CD8-positive, alpha-beta memory T cell (primary cell): ENCODE data around the gene SLC16A13. TPM values are rescaled to one million over a fixed set of nuclear protein-coding genes. Genes with fewer than 3 reads are reported as not detected.
A peak's percentile ranks its signal among the peaks of the same experiment; 100 is the strongest.

ENCODE experiments used
- CTCF ChIA-PET: fragments of 350-600 bp; sonication (Branson Sonifier 250); formaldehyde crosslinking; loops from one replicate; lab custom pipeline; 2021; ENCODE audit warnings: antibody characterized with exemption; lab: Charles Lee
- POLR2A ChIA-PET: fragments of 350-600 bp; sonication (Branson Sonifier 250); formaldehyde crosslinking; loops from one replicate; lab custom pipeline; 2021; ENCODE audit warnings: antibody characterized with exemption; lab: Charles Lee
- DNase-seq, 5 donors: peaks; one replicate each; pipeline versions ENCODE4 v3.0.0 to v3.0.0-alpha.2; 2020 to 2022; ENCODE audit warnings: mixed read lengths in 1 of 5
- H3K27ac ChIP-seq: one replicate; pipeline ENCODE4 v1.7.0; 2013; ENCODE audit warnings: low read depth, mild to moderate bottlenecking, low read length, moderate library complexity
- H3K27me3 ChIP-seq: 2 replicates; pipeline ENCODE4 v1.7.0; 2013; ENCODE audit warnings: low read length, mild to moderate bottlenecking; ENCODE audit not compliant: insufficient read depth, poor library complexity, severe bottlenecking
- H3K36me3 ChIP-seq: 2 replicates; pipeline ENCODE4 v1.7.0; 2013; ENCODE audit warnings: mild to moderate bottlenecking, low read length, moderate library complexity; ENCODE audit not compliant: insufficient read depth
- H3K4me1 ChIP-seq: 2 replicates; pipeline ENCODE4 v1.7.0; 2013; ENCODE audit warnings: mild to moderate bottlenecking, low read length, moderate library complexity; ENCODE audit not compliant: insufficient read depth
- H3K4me3 ChIP-seq: 2 replicates; pipeline ENCODE4 v1.7.0; 2013; ENCODE audit warnings: mild to moderate bottlenecking, low read length
- H3K9me3 ChIP-seq: 2 replicates; pipeline ENCODE4 v1.7.0; 2013; ENCODE audit warnings: mild to moderate bottlenecking, low read length
- H3K27ac Mint-ChIP-seq, 8 donors: one replicate each; pipeline ENCODE4 v1.8.0; 2020 to 2021; ENCODE audit warnings: mixed read lengths in 8 of 8, mild to moderate bottlenecking in 6 of 8, inconsistent platforms in 3 of 8, moderate library complexity in 3 of 8
- H3K27me3 Mint-ChIP-seq, 2 donors: one replicate each; pipeline ENCODE4 v1.8.0; 2020 to 2021; ENCODE audit warnings: mixed read lengths in 2 of 2, mild to moderate bottlenecking in 1 of 2, moderate library complexity in 1 of 2
- H3K36me3 Mint-ChIP-seq, 3 donors: one replicate each; pipeline ENCODE4 v1.8.0; 2020 to 2021; ENCODE audit warnings: mixed read lengths in 3 of 3, inconsistent platforms in 1 of 3, mild to moderate bottlenecking in 1 of 3
- H3K4me1 Mint-ChIP-seq, 3 donors: one replicate each; pipeline ENCODE4 v1.8.0; 2020 to 2021; ENCODE audit warnings: mixed read lengths in 3 of 3, inconsistent platforms in 1 of 3, mild to moderate bottlenecking in 1 of 3
- H3K4me3 Mint-ChIP-seq, 7 donors: one replicate each; pipeline ENCODE4 v1.8.0; 2020 to 2021; ENCODE audit warnings: mixed read lengths in 7 of 7, mild to moderate bottlenecking in 6 of 7, moderate library complexity in 4 of 7, inconsistent platforms in 2 of 7
- H3K9me3 Mint-ChIP-seq, 5 donors: one replicate each; pipeline ENCODE4 v1.8.0; 2020 to 2022; ENCODE audit warnings: mixed read lengths in 5 of 5, mild to moderate bottlenecking in 3 of 5, moderate library complexity in 2 of 5, inconsistent platforms in 1 of 5
- polyA plus RNA-seq: library from polyadenylated mRNA; unstranded; fragments of 300-500 nt; fragmentation: Illumina TruSeq; gene quantifications from one replicate; pipeline ENCODE4 v1.2.3, GENCODE V29; 2021
- total RNA-seq, 2 experiments: library from RNA; stranded (reverse); gene quantifications; one replicate each; pipeline ENCODE4 v1.2.3, GENCODE V29; 2021

Gene SLC16A13
- total and polyA plus RNA-seq, 3 experiments from 2014 or later = 1.4 to 8.1 (median 7.7) TPM

DNA sequence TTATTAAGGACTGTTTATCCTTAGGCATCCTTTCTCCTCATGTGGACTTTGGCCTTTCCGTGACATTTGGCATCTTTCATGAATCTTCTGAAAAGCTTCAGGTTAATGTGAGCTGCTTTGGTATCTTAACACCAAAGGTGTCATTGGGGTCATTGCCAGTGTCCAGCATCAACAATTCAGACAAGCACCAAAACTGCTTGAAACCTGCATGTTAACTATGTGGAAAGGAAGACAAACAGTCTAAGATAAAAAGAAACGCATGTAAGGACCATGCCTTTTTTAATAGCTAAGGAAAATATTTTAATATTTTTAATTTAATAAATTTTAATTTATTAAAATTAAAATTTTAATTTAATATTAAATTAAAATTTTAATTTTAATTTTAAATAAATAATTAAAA, 32.1 kb upstream of the SLC16A13 start:
- Mint-ChIP-seq H3K36me3 (peaks cover 4 to 70% (median 19%) of the 10 kb centered on the region in 3 donors), H3K4me1 (peaks cover 22 to 33% (median 30%) of the 10 kb centered on the region in 3 donors), H3K9me3 (no peaks in the 10 kb centered on the region), H3K27ac (peak overlapping the region in 1 of 8 donors; percentile 17), H3K4me3 (no peak overlapping the region), H3K27me3 (peaks cover 0 to 1% of the 10 kb centered on the region in 2 donors)
- Histone ChIP-seq H3K27ac (no peak overlapping the region), H3K36me3 (peaks cover 27% of the 10 kb centered on the region), H3K4me1 (no peaks in the 10 kb centered on the region), H3K9me3 (no peaks in the 10 kb centered on the region), H3K27me3 (no peaks in the 10 kb centered on the region), H3K4me3 (no peak overlapping the region)
- POLR2A ChIA-PET = no interaction called here
- CTCF ChIA-PET = interaction anchor here (0.8 to 5.1 kb wide), 18 partner anchors 7 to 531 kb away, joined by 3 to 98 read pairs (median 4); partner anchors contain the start of genes ALOX12, BCL6B, SLC16A13 and TEKT1
- DNase-seq = no peak

DNA sequence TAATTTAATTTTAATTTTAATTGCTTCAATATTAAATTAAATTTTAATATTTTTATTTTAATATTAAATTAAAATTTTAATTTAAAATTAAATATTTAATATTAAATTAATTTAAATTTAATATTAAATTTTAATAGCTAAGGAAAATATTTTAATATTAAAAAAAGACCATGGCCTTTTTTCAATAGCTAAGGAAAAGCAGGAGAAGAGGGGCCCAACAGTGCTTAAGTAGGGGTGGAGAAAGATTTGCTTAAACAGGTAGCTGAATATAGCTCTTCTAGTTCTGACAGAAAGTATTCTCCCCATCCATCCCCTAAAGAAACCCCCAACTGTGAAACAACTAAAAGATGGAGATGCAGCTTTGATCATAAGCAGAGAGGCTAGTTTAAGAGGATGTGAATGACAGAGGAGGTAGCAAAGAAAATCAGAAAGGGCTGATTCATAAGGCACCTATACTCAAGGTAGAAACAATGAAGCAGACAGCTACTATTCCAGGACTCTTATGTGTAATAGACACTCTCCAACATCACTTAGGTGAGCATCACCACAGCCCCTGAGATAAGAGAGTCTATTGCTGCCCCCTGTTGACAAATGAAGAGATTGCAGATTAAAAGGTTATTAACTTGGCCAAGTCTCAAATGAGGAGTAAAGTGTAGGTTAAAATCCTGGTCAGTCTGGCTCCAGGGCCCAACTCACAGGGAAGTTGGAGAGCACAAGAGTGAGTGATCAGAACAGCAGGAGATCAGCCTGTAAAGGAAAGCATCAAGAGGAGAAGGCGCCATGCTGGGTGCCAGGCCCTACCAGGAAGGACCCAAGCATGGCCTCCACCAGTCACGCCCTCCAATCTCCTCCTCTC, 31.2 kb upstream of the SLC16A13 start:
- H3K36me3 Mint-ChIP-seq = peaks cover 4 to 66% (median 16%) of the 10 kb centered on the region in 3 donors
- no peaks in the 10 kb centered on the region for H3K9me3 Mint-ChIP-seq
- peaks cover 25 to 39% (median 36%) of the 10 kb centered on the region in 3 donors for H3K4me1 Mint-ChIP-seq
- ChIA-PET CTCF (interaction anchor here (0.7 to 5.1 kb wide), 25 partner anchors 8 to 532 kb away, joined by 3 to 98 read pairs (median 4); partner anchors contain the start of genes ALOX12, BCL6B, SLC16A13 and TEKT1), POLR2A (interaction anchor here (0.5 to 1.0 kb wide), 2 partner anchors 90 to 606 kb away, joined by 3 read pairs; no protein-coding TSS in a partner anchor)
- H3K4me1 ChIP-seq = peaks cover 3% of the 10 kb centered on the region
- no peaks in the 10 kb centered on the region for H3K27me3 ChIP-seq
- DNase-seq = peak in 2 of 5 donors; percentile 69 to 76
- H3K36me3 ChIP-seq = peaks cover 24% of the 10 kb centered on the region
- H3K4me3 Mint-ChIP-seq = peak overlapping the region in 1 of 7 donors; percentile 18
- no peak overlapping the region for H3K4me3 ChIP-seq
- peak overlapping the region in 7 of 8 donors; percentile 7 to 88 (median 67) for H3K27ac Mint-ChIP-seq
- no peak overlapping the region for H3K27ac ChIP-seq
- peaks cover 0 to 1% of the 10 kb centered on the region in 2 donors for H3K27me3 Mint-ChIP-seq
- H3K9me3 ChIP-seq = no peaks in the 10 kb centered on the region

DNA sequence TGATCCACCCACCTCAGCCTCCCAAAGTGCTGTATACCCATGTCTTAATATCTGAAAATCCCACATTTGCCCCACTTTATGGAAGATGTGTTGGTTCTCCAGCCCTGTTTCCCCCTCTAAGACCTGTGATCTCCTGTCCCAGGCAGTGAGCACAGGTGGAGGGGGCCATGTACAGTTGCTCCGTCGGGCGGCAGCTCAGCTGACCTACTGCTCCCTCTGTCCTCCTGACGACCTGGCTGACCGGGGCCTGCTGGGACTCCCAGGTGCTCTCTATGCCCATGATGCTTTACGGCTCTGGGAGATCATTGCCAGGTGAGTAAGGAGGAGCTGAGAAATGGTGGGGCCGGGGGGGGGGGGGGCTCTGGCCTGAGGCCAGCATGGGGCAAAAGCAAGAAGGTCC, 30.1 kb upstream of the SLC16A13 start:
- POLR2A ChIA-PET = no interaction called here
- H3K4me3 ChIP-seq = no peak overlapping the region
- peaks cover 17% of the 10 kb centered on the region for H3K36me3 ChIP-seq
- Mint-ChIP-seq H3K27ac (no peak overlapping the region), H3K4me3 (no peak overlapping the region), H3K36me3 (peaks cover 4 to 62% (median 13%) of the 10 kb centered on the region in 3 donors), H3K4me1 (peaks cover 36 to 49% (median 47%) of the 10 kb centered on the region in 3 donors), H3K27me3 (peaks cover 0 to 1% of the 10 kb centered on the region in 2 donors), H3K9me3 (no peaks in the 10 kb centered on the region)
- no peaks in the 10 kb centered on the region for H3K27me3 ChIP-seq
- no peak overlapping the region for H3K27ac ChIP-seq
- CTCF ChIA-PET = interaction anchor here (0.7 to 5.1 kb wide), 4 partner anchors 16 to 648 kb away, joined by 3 to 98 read pairs (median 4); no protein-coding TSS in a partner anchor
- no peaks in the 10 kb centered on the region for H3K9me3 ChIP-seq
- no peak for DNase-seq
- peaks cover 13% of the 10 kb centered on the region for H3K4me1 ChIP-seq

DNA sequence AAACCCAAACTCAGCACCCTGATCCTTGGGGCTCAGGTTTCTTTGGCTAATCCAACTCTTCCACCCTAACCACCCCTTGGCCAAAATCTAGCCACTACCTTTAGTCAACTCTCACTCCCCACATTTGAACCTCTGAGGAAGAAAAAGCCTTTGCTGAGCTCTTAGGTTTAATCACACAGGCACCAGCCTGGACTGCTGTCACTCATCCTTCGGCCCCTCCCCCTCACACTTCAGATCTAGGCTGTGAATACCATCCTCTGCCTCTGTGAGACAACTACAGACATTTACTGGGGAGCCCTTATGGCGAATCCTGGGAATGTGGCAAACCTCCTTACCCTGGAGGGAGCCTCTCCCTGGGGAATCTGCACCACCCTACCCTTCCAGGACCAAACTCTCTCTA, 28.7 kb upstream of the SLC16A13 start:
- peaks cover 8% of the 10 kb centered on the region for H3K36me3 ChIP-seq
- Mint-ChIP-seq H3K27me3 (peaks cover 0 to under 1% of the 10 kb centered on the region in 2 donors), H3K27ac (peak overlapping the region; percentile 3 to 72 (median 30)), H3K4me1 (peaks cover 44 to 62% (median 60%) of the 10 kb centered on the region in 3 donors), H3K9me3 (no peaks in the 10 kb centered on the region), H3K4me3 (no peak overlapping the region), H3K36me3 (peaks cover 1 to 56% (median 4%) of the 10 kb centered on the region in 3 donors)
- CTCF ChIA-PET = interaction anchor here (1.4 kb wide), 1 partner anchor 164 kb away, joined by 5 read pairs; no protein-coding TSS in a partner anchor
- H3K4me1 ChIP-seq = peaks cover 27% of the 10 kb centered on the region
- H3K4me3 ChIP-seq = no peak overlapping the region
- POLR2A ChIA-PET = no interaction called here
- no peak for DNase-seq
- H3K27ac ChIP-seq = no peak overlapping the region
- no peaks in the 10 kb centered on the region for H3K27me3 ChIP-seq
- H3K9me3 ChIP-seq = no peaks in the 10 kb centered on the region

DNA sequence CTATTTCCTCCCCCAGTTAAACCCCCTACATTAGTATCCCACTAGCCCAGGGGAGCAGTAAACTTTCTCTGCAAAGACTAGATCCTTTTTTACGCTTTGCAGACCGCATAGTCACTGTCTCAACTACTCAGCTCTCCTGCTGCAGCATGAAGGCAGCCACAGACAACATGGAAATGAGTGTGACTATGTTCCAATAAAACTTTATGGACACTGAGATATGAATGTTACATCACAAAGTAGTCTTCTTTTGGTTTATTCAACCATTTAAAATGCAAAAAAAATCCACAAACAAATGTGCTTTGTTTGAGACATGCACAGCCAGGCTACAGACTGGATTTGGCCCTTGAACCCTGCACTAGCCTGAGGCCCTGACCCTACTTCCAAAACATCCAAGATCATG, 25.3 kb upstream of the SLC16A13 start:
- H3K4me3 Mint-ChIP-seq = peak overlapping the region; percentile 64 to 98 (median 82)
- H3K27me3 Mint-ChIP-seq = peaks cover 0 to 1% of the 10 kb centered on the region in 2 donors
- H3K27ac ChIP-seq = no peak overlapping the region
- H3K9me3 Mint-ChIP-seq = no peaks in the 10 kb centered on the region
- no peaks in the 10 kb centered on the region for H3K9me3 ChIP-seq
- H3K36me3 Mint-ChIP-seq = peaks cover 0 to 61% (median 3%) of the 10 kb centered on the region in 3 donors
- H3K27me3 ChIP-seq = no peaks in the 10 kb centered on the region
- no peaks in the 10 kb centered on the region for H3K36me3 ChIP-seq
- H3K27ac Mint-ChIP-seq = peak overlapping the region; percentile 11 to 100 (median 70)
- peaks cover 41% of the 10 kb centered on the region for H3K4me1 ChIP-seq
- ChIA-PET CTCF (interaction anchor here (0.6 to 2.0 kb wide), 3 partner anchors 11 to 796 kb away, joined by 3 to 11 read pairs (median 6); no protein-coding TSS in a partner anchor), POLR2A (no interaction called here)
- H3K4me1 Mint-ChIP-seq = peaks cover 60 to 70% (median 66%) of the 10 kb centered on the region in 3 donors
- no peak for DNase-seq
- no peak overlapping the region for H3K4me3 ChIP-seq

DNA sequence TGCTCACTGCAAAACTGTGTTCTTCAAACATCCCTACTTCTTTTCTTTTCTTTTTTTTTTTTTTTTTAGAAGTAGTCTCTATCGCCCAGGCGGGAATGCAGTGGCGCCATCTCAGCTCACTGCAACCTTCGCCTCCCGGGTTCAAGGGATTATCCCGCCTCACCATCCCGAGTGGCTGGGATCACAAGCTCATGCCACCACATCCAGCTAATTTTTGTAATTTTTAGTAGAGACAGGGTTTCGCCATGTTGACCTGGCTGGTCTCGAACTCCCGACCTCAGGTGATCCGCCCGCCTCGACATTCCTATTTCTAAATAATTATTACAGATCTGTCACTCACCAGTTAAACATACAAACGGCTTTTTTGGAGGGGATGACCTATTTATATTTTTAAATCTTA, 24.4 kb upstream of the SLC16A13 start:
- Histone ChIP-seq H3K27ac (peak overlapping the region; percentile 100), H3K27me3 (no peaks in the 10 kb centered on the region), H3K36me3 (no peaks in the 10 kb centered on the region), H3K9me3 (no peaks in the 10 kb centered on the region), H3K4me1 (peaks cover 50% of the 10 kb centered on the region), H3K4me3 (peak overlapping the region; percentile 87)
- ChIA-PET POLR2A (no interaction called here), CTCF (interaction anchor here (1.3 to 2.9 kb wide), 3 partner anchors 10 to 100 kb away, joined by 5 to 9 read pairs (median 6); no protein-coding TSS in a partner anchor)
- Mint-ChIP-seq H3K27ac (peak overlapping the region in 7 of 8 donors; percentile 99 to 100 (median 100)), H3K4me3 (peak overlapping the region; percentile 93 to 98 (median 98)), H3K36me3 (peaks cover 0 to 56% (median 3%) of the 10 kb centered on the region in 3 donors), H3K27me3 (peaks cover 0 to 1% of the 10 kb centered on the region in 2 donors), H3K9me3 (no peaks in the 10 kb centered on the region), H3K4me1 (peaks cover 69 to 79% (median 75%) of the 10 kb centered on the region in 3 donors)
- DNase-seq = no peak

DNA sequence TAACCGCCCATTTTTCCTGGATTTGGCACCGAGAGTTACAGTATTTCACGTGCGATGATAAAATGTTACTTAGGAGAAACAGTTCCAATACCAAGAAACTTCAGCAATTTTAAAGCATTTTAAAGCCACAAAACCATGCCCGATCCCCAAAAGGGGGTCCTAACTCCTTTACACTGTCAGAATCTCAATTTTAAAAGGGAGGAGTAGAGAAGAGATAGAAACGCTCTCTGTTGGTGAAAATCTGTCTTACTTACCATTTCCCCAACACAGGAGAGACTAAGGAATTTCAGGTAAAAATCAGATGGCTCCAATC, 23.9 kb upstream of the SLC16A13 start:
- Mint-ChIP-seq H3K4me1 (peaks cover 67 to 79% (median 74%) of the 10 kb centered on the region in 3 donors), H3K27ac (peak overlapping the region; percentile 99 to 100 (median 100)), H3K36me3 (peaks cover 0 to 56% (median 3%) of the 10 kb centered on the region in 3 donors), H3K27me3 (peaks cover 0 to 1% of the 10 kb centered on the region in 2 donors), H3K9me3 (no peaks in the 10 kb centered on the region), H3K4me3 (peak overlapping the region; percentile 93 to 98 (median 98))
- Histone ChIP-seq H3K27ac (peak overlapping the region; percentile 100), H3K36me3 (no peaks in the 10 kb centered on the region), H3K4me3 (peak overlapping the region; percentile 87), H3K27me3 (no peaks in the 10 kb centered on the region), H3K4me1 (peaks cover 55% of the 10 kb centered on the region), H3K9me3 (no peaks in the 10 kb centered on the region)
- CTCF ChIA-PET = interaction anchor here (1.1 to 2.9 kb wide), 5 partner anchors 10 to 101 kb away, joined by 3 to 9 read pairs (median 5); no protein-coding TSS in a partner anchor
- no peak for DNase-seq
- POLR2A ChIA-PET = interaction anchor here (0.5 to 1.1 kb wide), 3 partner anchors 24 to 286 kb away, joined by 3 to 6 read pairs (median 3); partner anchors contain the start of gene SLC16A13
